HepG2 (cell line): ENCODE results near the gene RNF13. TPM values are rescaled to one million over a fixed set of nuclear protein-coding genes. Genes with fewer than 3 reads are reported as not detected.

Experiments
- AGO1 ChIP-seq: fragments of 200-400 bp; formaldehyde crosslinking; IDR thresholded peaks from 2 replicates; pipeline ENCODE4 v1.6.1; 2017; ENCODE audit warnings: mild to moderate bottlenecking, low read depth, low read length, moderate library complexity; ENCODE audit not compliant: poor library complexity, severe bottlenecking
- ARID2 ChIP-seq: sonication (generic); formaldehyde crosslinking; IDR thresholded peaks from 2 replicates; pipeline ENCODE4 v1.8.1; 2022; ENCODE audit warnings: mild to moderate bottlenecking, missing genetic modification reagents, borderline replicate concordance
- ARID5B ChIP-seq: IDR thresholded peaks from 2 replicates; pipeline ENCODE4 v1.4.0; 2020; ENCODE audit warnings: mild to moderate bottlenecking, missing genetic modification reagents
- DDIT3 ChIP-seq: sonication (generic); formaldehyde crosslinking; IDR thresholded peaks from 2 replicates; pipeline ENCODE4 v1.4.0; 2020; ENCODE audit warnings: mild to moderate bottlenecking, missing genetic modification reagents
- IRF9 ChIP-seq: sonication (generic); formaldehyde crosslinking; IDR thresholded peaks from 2 replicates; pipeline ENCODE4 v1.8.0; 2022; ENCODE audit warnings: missing genetic modification reagents, mild to moderate bottlenecking, borderline replicate concordance
- MTF1 ChIP-seq: sonication (generic); formaldehyde crosslinking; IDR thresholded peaks from 2 replicates; pipeline ENCODE4 v1.5.0; 2020; ENCODE audit warnings: missing genetic modification reagents
- NFE2L1 ChIP-seq: sonication (generic); formaldehyde crosslinking; IDR thresholded peaks from 2 replicates; pipeline ENCODE4 v1.4.0; 2020; ENCODE audit warnings: missing genetic modification reagents, mild to moderate bottlenecking, borderline replicate concordance
- RFXANK ChIP-seq: IDR thresholded peaks from 2 replicates; pipeline ENCODE4 v1.6.1; 2016
- ZNF138 ChIP-seq: sonication (generic); formaldehyde crosslinking; IDR thresholded peaks from 2 replicates; pipeline ENCODE4 v1.5.0; 2020; ENCODE audit warnings: mild to moderate bottlenecking, low read depth, missing genetic modification reagents
- ZNF362 ChIP-seq: sonication (generic); formaldehyde crosslinking; IDR thresholded peaks from 2 replicates; pipeline ENCODE4 v1.4.0; 2020; ENCODE audit warnings: missing genetic modification reagents, mild to moderate bottlenecking, borderline replicate concordance
- ZNF678 ChIP-seq: sonication (generic); formaldehyde crosslinking; IDR thresholded peaks from 2 replicates; pipeline ENCODE4 v1.4.0; 2020; ENCODE audit warnings: mild to moderate bottlenecking, missing genetic modification reagents
- ZNF782 ChIP-seq: sonication (generic); formaldehyde crosslinking; IDR thresholded peaks from 2 replicates; pipeline ENCODE4 v1.4.0; 2020; ENCODE audit warnings: missing genetic modification reagents, mild to moderate bottlenecking, borderline replicate concordance
- polyA plus RNA-seq, 8 experiments: library from polyadenylated mRNA; depleted of rRNA in 3 of 8; stranded (reverse) in 7 of 8; unstranded in 1 of 8; fragments of >200 nt; fragmentation: Illumina TruSeq in 4 of 8; extraction: Trizol in 4 of 8; gene quantifications; 2 replicates each; pipeline versions ENCODE4 v1.2.1 to v1.2.3, GENCODE V29; 2011 to 2016; ENCODE audit warnings: low read depth in 4 of 8, missing spikeins in 1 of 8, mixed read lengths in 1 of 8; ENCODE audit not compliant: insufficient read depth in 1 of 8
- total RNA-seq, 5 experiments: library from RNA; depleted of rRNA; stranded (reverse); fragments of >200 nt; fragmentation: Illumina TruSeq; extraction: Trizol; gene quantifications; 2 replicates each; pipeline ENCODE4 v1.2.3, GENCODE V29; 2016; ENCODE audit warnings: low read depth in 1 of 5

RNF13 gene
- total and polyA plus RNA-seq, 2 of the 13 experiments (the other 11 are each of a cell fraction or from before 2014, with no cell fraction given) = 39.8 to 46.0 TPM

- TF ChIP-seq IRF9 (CRISPR knock-in tag) = no peak
- TF ChIP-seq RFXANK (CRISPR knock-in tag) = no peak
- no peak for TF ChIP-seq MTF1 (CRISPR knock-in tag)
- TF ChIP-seq ARID5B (CRISPR knock-in tag) = no peak
- TF ChIP-seq NFE2L1 (CRISPR knock-in tag) = no peak
- TF ChIP-seq DDIT3 = no peak
- no peak for TF ChIP-seq ZNF362 (CRISPR knock-in tag)
- no peak for TF ChIP-seq ARID2 (CRISPR knock-in tag)
- no peak for TF ChIP-seq ZNF138 (CRISPR knock-in tag)
- no peak for TF ChIP-seq AGO1
- TF ChIP-seq ZNF782 = no peak
- TF ChIP-seq ZNF678 (CRISPR knock-in tag) = no peak
Measured at GRCh38 chr3:149816986-149817385, 4.0 kb downstream of the RNF13 start (continued).
